ENCODE results near the gene PTGER1.
A peak's percentile ranks its signal among the peaks of the same experiment; 100 is the strongest.

Gene PTGER1

DNA sequence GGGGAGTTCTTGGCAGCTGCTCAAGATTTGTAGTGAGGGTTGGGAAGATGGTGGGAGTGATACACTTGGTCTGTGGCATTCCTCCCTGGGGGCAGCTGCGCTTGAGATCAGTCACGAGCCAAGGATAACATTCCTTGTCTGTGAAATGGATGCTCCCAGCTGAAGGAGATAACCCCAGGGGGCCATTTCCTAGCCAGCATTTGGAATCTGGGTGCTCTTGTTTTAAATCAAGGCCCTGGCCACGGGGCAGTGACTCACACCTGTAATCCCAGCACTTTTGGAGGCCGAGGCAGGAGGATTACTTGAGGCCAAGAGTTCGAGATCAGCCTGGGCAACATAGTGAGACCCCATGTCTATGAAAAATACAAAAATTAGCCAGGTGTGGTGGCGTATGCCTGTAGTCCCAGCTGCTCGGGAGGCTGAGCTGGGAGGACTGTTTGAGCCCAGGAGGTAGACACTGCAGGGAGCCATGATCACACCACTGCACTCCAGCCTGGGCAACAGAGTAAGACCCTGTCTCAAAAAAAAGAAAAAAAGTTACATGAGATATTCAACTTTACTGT, 37.5 kb downstream of the PTGER1 start:
- TF ChIP-seq, protein P1, sequence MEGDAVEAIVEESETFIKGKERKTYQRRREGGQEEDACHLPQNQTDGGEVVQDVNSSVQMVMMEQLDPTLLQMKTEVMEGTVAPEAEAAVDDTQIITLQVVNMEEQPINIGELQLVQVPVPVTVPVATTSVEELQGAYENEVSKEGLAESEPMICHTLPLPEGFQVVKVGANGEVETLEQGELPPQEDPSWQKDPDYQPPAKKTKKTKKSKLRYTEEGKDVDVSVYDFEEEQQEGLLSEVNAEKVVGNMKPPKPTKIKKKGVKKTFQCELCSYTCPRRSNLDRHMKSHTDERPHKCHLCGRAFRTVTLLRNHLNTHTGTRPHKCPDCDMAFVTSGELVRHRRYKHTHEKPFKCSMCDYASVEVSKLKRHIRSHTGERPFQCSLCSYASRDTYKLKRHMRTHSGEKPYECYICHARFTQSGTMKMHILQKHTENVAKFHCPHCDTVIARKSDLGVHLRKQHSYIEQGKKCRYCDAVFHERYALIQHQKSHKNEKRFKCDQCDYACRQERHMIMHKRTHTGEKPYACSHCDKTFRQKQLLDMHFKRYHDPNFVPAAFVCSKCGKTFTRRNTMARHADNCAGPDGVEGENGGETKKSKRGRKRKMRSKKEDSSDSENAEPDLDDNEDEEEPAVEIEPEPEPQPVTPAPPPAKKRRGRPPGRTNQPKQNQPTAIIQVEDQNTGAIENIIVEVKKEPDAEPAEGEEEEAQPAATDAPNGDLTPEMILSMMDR (IDR thresholded peaks at IDR 0.05; ENCODE audit: low read depth, low read length) = no peak
- no peak overlapping the region for H3K4me3 ChIP-seq (ENCODE audit: low read depth, low read length)

DNA sequence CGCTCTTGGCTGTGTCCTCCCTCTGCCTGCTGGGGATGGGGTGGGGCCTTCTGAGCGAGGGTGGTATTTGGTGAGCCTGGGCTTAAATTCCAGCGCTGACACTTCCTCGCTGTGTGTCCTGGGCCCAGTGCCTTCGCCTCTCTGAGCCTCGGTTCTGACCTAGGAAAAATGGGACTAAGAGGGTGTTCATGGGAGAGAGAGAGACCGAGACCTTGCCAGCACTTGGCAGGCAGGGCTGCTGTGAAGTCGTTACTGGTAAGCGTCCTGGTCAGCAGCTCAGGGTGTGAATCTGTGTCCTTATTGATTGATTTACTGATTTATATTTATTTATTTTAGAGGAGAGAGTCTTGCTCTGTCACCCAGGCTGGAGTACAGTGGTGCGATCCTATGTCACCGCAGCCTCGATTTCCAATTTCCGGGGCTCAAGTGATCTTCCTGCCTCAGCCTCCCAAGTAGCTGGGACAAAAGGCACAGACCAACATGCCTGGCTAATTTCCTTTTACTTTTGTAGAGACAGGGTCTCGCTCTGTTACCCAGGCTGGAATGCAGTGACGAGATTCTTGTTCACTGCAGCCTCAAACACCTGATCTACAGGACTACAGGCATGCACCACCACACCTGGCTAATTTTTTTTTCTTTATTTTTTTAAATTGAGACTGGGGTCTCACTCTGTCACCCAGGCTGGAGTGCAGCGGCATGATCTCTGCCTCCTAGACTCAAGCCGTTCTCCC, 39.7 kb downstream of the PTGER1 start:
- TF ChIP-seq, protein P1 (IDR thresholded peaks at IDR 0.05; ENCODE audit: low read depth, low read length) = no peak
- H3K4me3 ChIP-seq (ENCODE audit: low read depth, low read length) = no peak overlapping the region

DNA sequence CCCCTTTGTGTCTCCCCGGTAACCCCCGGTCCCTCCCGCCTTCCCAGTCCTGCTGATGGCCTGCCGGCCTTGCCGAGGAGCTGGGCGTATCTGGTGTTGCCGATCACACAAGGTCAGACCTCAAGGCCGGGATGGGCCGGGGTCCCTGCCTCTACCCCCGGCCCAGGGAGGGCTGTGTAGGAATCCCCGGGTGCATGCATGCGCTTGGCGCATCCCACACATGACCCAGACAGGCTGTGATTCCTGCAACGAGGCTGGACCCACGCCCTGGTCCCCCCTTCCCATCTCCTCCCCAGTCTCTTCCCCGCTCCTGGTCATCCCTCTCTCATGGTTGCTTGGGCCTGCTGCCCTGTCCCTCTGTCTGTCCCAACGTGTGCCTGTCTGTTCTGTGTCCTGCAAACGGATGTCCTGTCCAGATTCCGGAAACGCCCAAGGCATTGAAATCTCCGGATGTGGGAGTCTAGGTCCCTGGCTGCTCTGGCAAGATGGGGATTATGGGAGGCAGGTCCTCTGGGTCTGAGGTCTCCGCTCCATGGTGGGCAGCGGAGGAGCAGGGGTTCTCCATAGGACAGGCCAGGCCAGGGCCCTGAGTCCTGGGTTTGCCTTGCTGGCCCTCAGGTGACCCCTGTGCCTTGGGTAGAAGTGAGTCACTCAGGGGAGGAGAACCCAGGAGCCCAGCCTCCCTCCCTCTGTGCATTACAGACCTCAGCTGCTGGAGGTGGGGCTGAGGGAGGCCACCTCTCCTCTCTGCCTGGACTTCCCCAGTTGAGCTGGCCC, 40.4 kb downstream of the PTGER1 start:
- TF ChIP-seq, protein P1 (IDR thresholded peaks at IDR 0.05; ENCODE audit: low read depth, low read length) = no peak
- H3K4me3 ChIP-seq (ENCODE audit: low read depth, low read length) = peak overlapping the region; percentile 82

DNA sequence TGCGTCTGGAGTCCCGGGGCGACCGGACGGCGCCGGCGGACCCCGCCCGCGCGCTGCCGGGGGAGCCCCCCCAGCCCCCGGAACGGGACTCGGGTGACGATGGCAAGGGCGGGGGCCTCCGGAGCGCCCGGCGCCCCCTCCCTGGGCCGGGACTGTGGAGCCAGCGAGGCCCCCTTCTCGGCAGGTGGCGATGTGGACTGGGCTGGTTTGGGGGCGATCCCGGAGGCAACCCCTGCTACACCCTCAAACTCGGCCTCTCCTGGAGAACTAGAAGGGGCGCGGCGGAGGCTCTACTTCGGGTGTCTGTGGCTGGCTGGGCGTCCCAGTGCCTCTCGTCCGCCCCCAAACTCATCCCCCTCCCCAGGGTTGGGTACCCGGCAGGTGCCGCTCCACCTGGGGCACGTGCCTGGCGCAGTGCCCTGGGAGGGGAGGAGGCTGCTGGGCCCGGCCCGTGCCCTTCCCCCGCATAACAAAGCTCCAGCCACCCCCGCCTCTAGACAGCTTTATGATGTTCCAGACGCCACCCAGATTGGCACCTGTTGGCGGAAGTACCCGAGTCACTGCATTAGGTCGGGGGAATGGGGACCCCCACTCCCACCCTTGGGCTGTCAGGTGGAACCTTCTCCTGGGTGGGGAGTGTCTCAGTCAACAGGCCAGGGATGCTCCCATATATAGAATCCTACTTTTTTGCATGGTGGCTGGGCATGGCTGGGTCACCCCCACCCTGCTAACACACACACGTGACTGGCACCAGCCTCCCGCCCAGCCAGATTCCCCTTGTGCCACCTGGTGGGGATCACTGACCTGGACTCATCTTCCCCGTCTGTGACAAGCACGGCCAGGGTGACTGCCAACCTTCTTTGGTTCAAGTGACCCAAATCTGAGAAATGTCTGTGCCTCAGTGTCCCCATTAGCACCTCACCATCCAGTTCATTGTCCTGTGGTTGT, 41.3 kb downstream of the PTGER1 start:
- TF ChIP-seq, protein P1 (IDR thresholded peaks at IDR 0.05; ENCODE audit: low read depth, low read length) = no peak

DNA sequence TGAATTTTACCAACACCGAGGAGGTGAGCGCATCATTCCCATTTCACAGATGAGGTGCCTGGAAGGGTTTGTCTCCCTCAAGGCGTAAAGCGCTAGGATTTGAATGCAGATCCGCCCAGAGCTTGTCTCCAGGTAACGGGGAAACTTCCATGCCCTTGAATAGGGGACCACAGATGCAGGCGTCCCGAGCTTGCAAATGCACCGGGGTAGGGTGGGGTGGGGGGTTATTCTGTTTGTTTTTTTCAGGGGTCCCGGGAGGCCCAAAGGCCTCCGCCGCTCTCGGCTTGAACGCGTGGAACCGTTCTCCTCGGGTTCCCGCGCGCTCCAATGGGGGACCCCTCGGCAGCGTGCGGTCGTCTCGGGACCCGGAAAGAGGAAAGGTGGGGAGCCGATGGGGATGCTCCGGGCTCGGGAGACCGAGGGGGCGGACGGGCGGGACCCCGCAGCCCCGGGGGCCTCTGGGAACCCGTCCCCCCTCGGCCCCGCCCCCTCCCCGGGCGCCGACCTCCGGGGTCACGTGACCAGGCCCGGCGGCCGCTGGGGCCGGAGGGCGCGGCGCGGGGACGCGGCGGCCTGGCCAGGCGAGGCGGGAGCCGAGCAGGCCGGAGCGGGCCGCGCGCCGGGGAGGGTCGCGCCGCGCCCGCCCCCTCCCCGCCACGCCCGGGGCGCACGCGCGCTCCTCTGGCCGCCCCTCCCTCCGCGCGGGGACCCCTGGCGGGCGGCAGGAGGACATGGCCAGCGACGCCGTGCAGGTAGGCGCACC, 42.2 kb downstream of the PTGER1 start, which contains the start of gene PKN1:
TSS of gene PKN1 (plus strand) at position 516 of the 763 bp plus-strand sequence. CDS start at position 732, 216 bp downstream.
- TF ChIP-seq, protein P1 (IDR thresholded peaks at IDR 0.05; ENCODE audit: low read depth, low read length) = no peak
- peak within 1 kb of the TSS; percentile 82 for H3K4me3 ChIP-seq (ENCODE audit: low read depth, low read length)

More for the DNA sequence above, 41.3 kb downstream of the PTGER1 start:
- H3K4me3 ChIP-seq (ENCODE audit: low read depth, low read length) = peak overlapping the region; percentile 82

DNA sequence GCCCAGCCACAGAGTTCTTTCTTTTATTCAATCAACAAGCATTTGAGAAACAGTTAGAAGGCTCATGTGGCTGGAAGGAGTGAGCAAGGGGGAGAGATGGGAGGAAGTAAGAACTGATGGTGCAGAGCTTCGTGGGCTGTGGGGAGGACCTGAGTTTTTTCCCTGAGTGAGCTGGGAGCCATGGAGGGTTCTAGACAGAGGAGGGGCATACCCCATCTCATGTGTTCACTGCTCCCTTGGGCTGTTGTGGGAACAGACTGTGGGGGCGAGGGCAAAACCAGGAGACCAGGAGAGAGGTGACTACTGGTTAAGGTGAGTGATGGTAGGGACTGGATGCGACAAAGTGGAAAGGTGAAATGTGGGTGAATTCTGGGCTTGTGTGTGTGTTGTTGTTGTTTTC, 44.4 kb downstream of the PTGER1 start:
- TF ChIP-seq, protein P1 (IDR thresholded peaks at IDR 0.05; ENCODE audit: low read depth, low read length) = no peak
- H3K4me3 ChIP-seq (ENCODE audit: low read depth, low read length) = no peak overlapping the region

Data from WI38 (cell line).